Sigmoid colon (tissue), 7 donors: ENCODE data around the gene MCC. TPM values are rescaled to one million over a fixed set of nuclear protein-coding genes. Genes with fewer than 3 reads are reported as not detected.

Source experiments
- DNase-seq: peaks from one replicate; pipeline ENCODE4 v3.0.0-alpha.2; 2019
- H3K27ac ChIP-seq, 4 donors: fragments of 200-600 bp; sonication (generic); one replicate each; pipeline ENCODE4 v1.5.1; 2016 to 2019; ENCODE audit warnings: mild to moderate bottlenecking in 1 of 4
- H3K27me3 ChIP-seq, 3 donors: fragments of 200-600 bp; sonication (generic); one replicate each; pipeline ENCODE4 v1.5.1; 2019; ENCODE audit warnings: mild to moderate bottlenecking in 1 of 3
- H3K36me3 ChIP-seq, 4 donors: fragments of 200-600 bp; sonication (generic); one replicate each; pipeline ENCODE4 v1.5.1; 2016 to 2019
- H3K4me1 ChIP-seq, 4 donors: fragments of 200-600 bp; sonication (generic); one replicate each; pipeline ENCODE4 v1.5.1; 2017 to 2019
- H3K4me3 ChIP-seq, 4 donors: fragments of 200-600 bp; sonication (generic); one replicate each; pipeline ENCODE4 v1.5.1; 2017 to 2019; ENCODE audit warnings: mild to moderate bottlenecking in 2 of 4, moderate library complexity in 1 of 4
- H3K9me3 ChIP-seq, 4 donors: fragments of 200-600 bp in 3 of 4; sonication (generic) in 3 of 4; one replicate each; pipeline versions ENCODE4 v1.5.1 to v1.6.1; 2013 to 2019
- EP300 ChIP-seq, 4 donors: sonication (generic); formaldehyde crosslinking; IDR thresholded peaks; one replicate each; pipeline ENCODE4 v1.6.1; 2017; ENCODE audit warnings: antibody characterized with exemption in 4 of 4
- POLR2A ChIP-seq, 2 donors: fragments of 450-650 bp; IDR thresholded peaks; one replicate each; pipeline ENCODE4 v1.6.1; 2016; ENCODE audit warnings: antibody characterized with exemption in 2 of 2, mild to moderate bottlenecking in 2 of 2, moderate library complexity in 2 of 2
- POLR2AphosphoS5 ChIP-seq, 4 donors: sonication (generic); formaldehyde crosslinking; IDR thresholded peaks; one replicate each; pipeline ENCODE4 v1.6.1; 2017; ENCODE audit warnings: antibody characterized with exemption in 4 of 4
- WGBS, 2 donors: extraction: QIAGEN DNeasy Blood & Tissue Kit; methylation state at CpG; one replicate each; pipeline ENCODE4 v1.1.7; 2013; 5-methylcytosine and 5-hydroxymethylcytosine counted together
- intact Hi-C: fragments of 100-400 bp; cut with DNase I; formaldehyde crosslinking; loops from one replicate; pipeline ENCODE4 v1.15.1; 2023
- polyA plus RNA-seq, 3 donors: library from polyadenylated mRNA; stranded (reverse); fragments of 200-250 nt; gene quantifications; one replicate each; pipeline ENCODE4 v1.2.3, GENCODE V29; 2013
- total RNA-seq, 4 donors: library from RNA; depleted of rRNA; stranded (reverse); fragments of >200 nt; gene quantifications; one replicate each; pipeline ENCODE4 v1.1.0, GENCODE V29; 2016
- TF ChIP-seq, protein P1 (sequence below), 4 experiments: fragments of 450-650 bp in 3 of 4; fragments of 200-600 bp in 1 of 4; IDR thresholded peaks; one replicate each; pipeline ENCODE4 v1.5.1; 2016 to 2019; ENCODE audit warnings: antibody characterized with exemption in 4 of 4, mild to moderate bottlenecking in 3 of 4, moderate library complexity in 2 of 4
- donor health status: healthy with polysubstance abuse.
- donor health status: Bipolar disorder and iron deficiency.
- donor health status: healthy.

The MCC gene
- total and polyA plus RNA-seq, 7 donors, result 0.69 to 14.0 (median 9.1) TPM

DNA sequence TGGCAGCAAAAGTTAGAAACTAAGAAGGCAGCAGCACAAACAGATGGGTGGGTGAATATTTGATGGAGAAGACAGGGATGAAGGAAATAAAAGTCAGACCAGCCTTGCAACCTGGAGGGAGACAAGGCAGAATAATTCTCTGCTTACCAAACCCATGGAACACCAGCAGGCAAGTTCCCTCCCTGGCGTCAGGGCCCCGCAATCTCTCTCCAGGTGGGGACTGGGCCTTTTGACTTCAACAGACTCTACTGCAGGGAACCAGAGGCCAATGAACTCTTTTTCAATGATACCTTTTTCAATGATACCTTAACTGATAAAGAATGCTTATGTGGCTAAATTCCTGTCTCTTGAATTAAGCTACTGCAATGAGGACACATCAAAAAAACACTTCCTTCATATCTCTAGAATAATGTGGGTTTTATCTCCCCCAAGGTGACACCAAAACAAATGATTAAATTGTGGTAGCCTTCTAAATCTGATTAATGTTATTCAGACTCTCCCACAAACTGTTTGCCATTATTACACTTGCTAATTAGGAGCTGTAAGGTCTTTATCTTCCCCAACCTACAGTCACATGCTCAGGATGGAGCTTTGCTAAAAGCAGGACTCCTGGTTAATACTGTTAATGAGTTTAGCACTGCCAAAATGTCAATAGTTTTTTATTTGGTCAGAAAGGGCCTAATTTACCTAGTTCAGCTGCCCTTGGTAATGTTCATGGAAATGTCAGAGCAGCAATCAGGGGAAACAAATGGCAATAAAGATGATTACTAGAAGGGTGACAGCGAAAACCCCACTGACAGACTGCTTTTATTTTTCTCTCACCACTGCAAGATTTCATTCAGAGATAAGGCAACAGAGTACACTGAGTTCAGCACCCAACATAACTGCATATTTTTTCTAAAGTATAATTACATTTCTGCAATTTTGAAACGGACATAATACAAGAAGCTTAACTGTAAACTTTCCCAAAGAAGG, 218.9 kb downstream of the MCC start:
- intact Hi-C loops, result no loop called here

GRCh38 chr5:113268232-113268631, 220.0 kb downstream of the MCC start:
- no peak for DNase-seq
- 91% methylated on average over 4 of the region's 4 CpGs for WGBS, 2 donors
- no peaks in the 10 kb centered on the region for H3K27me3 ChIP-seq
- H3K27ac ChIP-seq, result no peak overlapping the region
- TF ChIP-seq, protein P1, sequence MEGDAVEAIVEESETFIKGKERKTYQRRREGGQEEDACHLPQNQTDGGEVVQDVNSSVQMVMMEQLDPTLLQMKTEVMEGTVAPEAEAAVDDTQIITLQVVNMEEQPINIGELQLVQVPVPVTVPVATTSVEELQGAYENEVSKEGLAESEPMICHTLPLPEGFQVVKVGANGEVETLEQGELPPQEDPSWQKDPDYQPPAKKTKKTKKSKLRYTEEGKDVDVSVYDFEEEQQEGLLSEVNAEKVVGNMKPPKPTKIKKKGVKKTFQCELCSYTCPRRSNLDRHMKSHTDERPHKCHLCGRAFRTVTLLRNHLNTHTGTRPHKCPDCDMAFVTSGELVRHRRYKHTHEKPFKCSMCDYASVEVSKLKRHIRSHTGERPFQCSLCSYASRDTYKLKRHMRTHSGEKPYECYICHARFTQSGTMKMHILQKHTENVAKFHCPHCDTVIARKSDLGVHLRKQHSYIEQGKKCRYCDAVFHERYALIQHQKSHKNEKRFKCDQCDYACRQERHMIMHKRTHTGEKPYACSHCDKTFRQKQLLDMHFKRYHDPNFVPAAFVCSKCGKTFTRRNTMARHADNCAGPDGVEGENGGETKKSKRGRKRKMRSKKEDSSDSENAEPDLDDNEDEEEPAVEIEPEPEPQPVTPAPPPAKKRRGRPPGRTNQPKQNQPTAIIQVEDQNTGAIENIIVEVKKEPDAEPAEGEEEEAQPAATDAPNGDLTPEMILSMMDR (IDR thresholded peaks at IDR 0.05), result no peak
- no peaks in the 10 kb centered on the region for H3K36me3 ChIP-seq
- peaks cover 0 to 4% (median 0%) of the 10 kb centered on the region in 4 donors for H3K4me1 ChIP-seq
- no peaks in the 10 kb centered on the region for H3K9me3 ChIP-seq
- intact Hi-C loops, result no loop called here
- no peak overlapping the region for H3K4me3 ChIP-seq

More for the DNA sequence above, 218.9 kb downstream of the MCC start:
- H3K36me3 ChIP-seq, result no peaks in the 10 kb centered on the region
- TF ChIP-seq POLR2A (IDR thresholded peaks at IDR 0.05), result no peak
- TF ChIP-seq, protein P1 (IDR thresholded peaks at IDR 0.05), result no peak
- no peak for TF ChIP-seq EP300 (IDR thresholded peaks at IDR 0.05)
- H3K4me1 ChIP-seq, result no peaks in the 10 kb centered on the region
- no peaks in the 10 kb centered on the region for H3K9me3 ChIP-seq
- no peak overlapping the region for H3K4me3 ChIP-seq
- WGBS, 2 donors, result 69 to 75% methylated on average over 4 of the region's 4 CpGs
- DNase-seq, result no peak
- H3K27ac ChIP-seq, result no peak overlapping the region
- no peaks in the 10 kb centered on the region for H3K27me3 ChIP-seq

DNA sequence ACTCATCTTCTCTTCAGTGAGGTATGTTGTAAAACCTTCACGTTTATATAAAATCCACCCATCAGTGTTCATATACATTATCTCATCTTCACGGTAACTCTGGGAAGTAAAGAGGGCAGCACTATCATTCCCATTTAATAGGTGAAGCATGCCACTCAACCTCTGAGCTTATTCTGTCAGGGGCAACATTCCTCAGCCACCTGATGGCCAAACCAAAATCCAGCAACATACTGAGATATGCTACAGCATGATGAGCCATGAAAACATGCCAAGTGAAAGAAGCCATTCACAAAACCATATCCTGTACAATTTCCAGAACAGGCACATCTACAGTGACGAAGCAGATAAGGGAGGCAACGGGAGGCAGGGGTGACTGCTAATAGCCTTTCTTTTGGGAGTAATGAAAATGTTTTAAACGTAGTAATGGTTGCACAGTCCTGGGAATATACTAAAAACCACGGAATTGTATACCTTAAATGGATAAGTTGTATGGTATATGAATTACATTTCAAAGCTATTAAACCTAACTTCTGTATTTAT, 220.8 kb downstream of the MCC start:
- no peak for DNase-seq
- TF ChIP-seq POLR2AphosphoS5 (IDR thresholded peaks at IDR 0.05) (no peak), POLR2A (IDR thresholded peaks at IDR 0.05) (no peak), EP300 (IDR thresholded peaks at IDR 0.05) (no peak)
- TF ChIP-seq, protein P1 (IDR thresholded peaks at IDR 0.05), result no peak
- 84 to 89% methylated on average over 6 of the region's 6 CpGs for WGBS, 2 donors

GRCh38 chr5:113266913-113267227, 221.4 kb downstream of the MCC start:
- no peaks in the 10 kb centered on the region for H3K27me3 ChIP-seq
- peaks cover 0 to 4% (median 0%) of the 10 kb centered on the region in 4 donors for H3K4me1 ChIP-seq
- no peak for DNase-seq
- no peaks in the 10 kb centered on the region for H3K9me3 ChIP-seq
- H3K36me3 ChIP-seq, result no peaks in the 10 kb centered on the region
- TF ChIP-seq POLR2AphosphoS5 (IDR thresholded peaks at IDR 0.05), result no peak
- TF ChIP-seq, protein P1 (IDR thresholded peaks at IDR 0.05), result no peak
- TF ChIP-seq POLR2A (IDR thresholded peaks at IDR 0.05), result no peak
- TF ChIP-seq EP300 (IDR thresholded peaks at IDR 0.05), result no peak
- intact Hi-C loops, result no loop called here
- H3K27ac ChIP-seq, result no peak overlapping the region
- H3K4me3 ChIP-seq, result no peak overlapping the region
- WGBS, 2 donors, result 69 to 89% methylated on average over 3 of the region's 3 CpGs

More for the DNA sequence above, 220.8 kb downstream of the MCC start:
- Histone ChIP-seq H3K4me3 (no peak overlapping the region), H3K27me3 (no peaks in the 10 kb centered on the region), H3K9me3 (no peaks in the 10 kb centered on the region), H3K36me3 (no peaks in the 10 kb centered on the region), H3K4me1 (peaks cover 0 to 4% (median 0%) of the 10 kb centered on the region in 4 donors), H3K27ac (no peak overlapping the region)
- intact Hi-C loops, result no loop called here
